RKO (cell line): ENCODE data around the gene CCDC187.

ENCODE experiments used
- DNase-seq: peaks from one replicate; pipeline ENCODE4 v3.0.0-alpha.2; 2016; ENCODE audit warnings: low spot score

Gene CCDC187

DNA sequence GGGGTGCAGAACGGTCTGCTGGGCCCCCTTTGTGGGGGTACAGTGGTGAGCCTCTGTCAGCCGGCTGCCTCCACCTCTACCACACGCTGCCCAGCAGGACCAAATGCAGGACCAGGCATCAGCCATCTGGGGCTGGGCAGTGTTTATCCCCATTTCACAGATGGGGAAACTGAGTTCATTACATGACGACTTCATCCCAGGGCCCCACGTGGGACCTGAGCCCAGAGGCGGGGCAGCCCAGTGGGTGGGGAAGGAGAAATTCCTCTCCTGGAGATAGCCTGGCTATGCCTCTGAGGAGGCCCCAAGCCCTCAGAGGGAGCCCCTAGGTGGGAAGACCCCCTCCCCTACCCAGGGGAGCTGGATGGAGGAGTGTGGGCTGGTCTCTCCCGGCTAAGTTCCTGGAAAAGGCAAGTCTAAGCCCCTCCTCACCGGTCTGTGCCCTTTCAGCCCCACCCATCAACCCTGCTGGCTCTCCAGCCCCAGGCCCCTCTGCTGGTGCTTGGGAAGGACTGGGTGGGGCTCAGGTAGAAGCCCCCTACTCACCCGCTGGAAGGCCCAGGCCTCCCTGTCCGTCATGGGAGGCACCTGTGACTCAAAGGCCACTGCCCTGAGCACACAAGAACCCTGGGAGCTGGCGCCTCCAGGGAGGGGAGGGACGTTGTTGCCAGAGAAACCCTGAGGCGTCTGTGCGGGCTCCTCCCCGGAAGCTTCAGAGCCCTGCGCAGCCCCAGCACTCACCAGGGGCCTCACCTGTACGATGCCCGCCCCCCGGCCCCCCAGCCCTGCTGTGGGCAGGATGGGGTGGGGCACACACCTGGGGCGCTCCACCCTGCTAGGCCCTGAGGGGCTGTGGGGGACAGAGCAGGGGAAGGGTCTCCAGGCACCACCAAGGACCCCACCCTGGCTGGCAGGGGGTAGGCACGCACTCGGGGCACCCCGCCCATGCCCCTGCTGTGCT, 7.4 kb upstream of the CCDC187 start:
- no peak for DNase-seq

DNA sequence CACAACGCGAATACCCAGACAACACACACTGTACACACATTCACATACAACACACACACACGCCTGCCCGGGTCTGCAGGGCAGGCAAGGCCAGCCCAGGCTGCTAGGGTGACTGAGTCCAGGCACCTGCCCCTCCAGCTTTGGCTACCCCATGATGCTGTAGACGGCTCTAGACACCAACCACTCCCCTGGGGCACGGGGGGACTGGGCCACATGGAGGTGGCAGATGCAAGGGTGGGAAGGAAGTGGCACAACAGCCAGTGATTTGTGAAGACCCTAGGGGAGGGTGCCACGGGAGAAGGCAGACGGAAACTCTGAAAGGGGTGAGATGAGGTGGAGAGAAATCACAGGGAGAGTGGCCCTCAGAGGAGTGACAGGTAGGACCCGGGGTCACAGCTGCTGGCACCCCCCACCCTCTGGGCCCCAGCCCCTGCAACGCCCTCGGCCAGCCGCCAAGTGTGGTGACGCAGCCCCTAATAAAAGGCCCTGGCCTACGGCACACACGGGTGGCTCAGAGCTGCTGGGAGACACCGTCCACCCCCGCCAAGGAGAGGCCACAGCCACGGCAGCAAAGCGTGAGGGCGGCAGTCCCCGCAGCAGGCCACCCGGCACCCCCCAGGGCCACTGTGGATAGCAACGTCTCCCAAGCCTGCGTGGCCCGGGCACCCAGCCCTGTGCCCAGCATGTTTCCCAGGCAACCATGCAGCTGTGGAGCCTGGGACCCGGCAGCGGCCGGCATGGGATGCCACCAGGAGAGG, 6.6 kb upstream of the CCDC187 start:
- no peak for DNase-seq

DNA sequence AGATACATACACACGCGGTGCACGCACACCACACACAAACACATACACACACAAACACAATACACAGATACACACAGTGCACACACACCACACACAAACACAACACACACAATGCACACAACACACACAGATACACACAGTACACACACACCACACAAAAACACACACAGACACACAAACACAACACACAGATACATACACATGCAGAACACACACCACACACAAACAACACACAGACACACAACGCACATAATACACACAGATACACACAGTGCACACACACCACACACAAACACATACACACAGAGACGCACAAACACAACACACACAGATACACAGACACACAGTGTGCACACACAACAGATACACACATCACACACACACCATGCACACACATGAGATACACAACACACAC, 5.9 kb upstream of the CCDC187 start:
- no peak for DNase-seq

DNA sequence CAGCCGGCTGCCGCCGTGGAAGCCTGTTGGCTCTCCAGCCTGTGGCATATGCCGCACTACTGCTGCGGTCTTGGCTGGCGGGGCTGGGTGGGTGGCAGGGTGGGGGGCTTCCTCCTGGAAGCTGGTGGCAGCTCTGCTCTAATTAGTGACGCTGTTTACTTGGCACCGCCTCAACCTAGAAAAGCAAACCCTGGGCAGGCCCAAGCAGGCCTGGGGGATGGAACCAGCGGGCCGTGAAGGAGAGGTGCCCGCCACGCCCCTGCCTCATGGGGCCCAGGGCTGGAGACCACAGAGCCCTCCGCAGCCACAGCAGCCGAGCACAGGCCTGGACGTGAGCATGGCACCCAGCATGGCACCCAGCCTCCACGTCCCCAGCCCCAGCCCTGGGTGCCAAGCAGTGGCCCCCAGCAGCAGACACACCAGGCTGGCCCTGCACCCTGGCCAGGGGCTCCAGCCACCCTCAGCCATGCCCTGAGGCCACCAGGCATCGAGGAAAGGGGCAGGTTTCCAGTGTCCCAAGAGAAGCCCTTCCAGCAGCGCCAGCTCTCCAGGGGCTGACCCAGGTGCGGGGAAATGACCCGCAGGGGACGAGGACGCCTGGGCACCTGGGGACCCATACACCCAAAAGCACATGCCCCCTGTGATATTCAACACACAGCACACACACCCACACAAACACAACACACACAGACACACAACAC, 5.4 kb upstream of the CCDC187 start:
- DNase-seq: no peak

DNA sequence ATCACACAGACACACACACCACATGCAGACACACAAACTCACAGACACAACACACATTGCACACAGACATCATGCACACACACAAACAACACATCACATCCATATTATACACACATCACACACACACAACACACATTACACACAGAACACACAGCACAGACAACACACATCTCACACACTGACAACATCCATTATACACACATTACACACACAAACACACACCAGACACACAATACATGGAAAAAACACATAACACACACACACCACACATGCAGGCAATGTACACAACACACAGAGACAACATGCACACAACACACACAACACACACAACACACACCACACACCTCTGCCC, 4.8 kb upstream of the CCDC187 start:
- no peak for DNase-seq

DNA sequence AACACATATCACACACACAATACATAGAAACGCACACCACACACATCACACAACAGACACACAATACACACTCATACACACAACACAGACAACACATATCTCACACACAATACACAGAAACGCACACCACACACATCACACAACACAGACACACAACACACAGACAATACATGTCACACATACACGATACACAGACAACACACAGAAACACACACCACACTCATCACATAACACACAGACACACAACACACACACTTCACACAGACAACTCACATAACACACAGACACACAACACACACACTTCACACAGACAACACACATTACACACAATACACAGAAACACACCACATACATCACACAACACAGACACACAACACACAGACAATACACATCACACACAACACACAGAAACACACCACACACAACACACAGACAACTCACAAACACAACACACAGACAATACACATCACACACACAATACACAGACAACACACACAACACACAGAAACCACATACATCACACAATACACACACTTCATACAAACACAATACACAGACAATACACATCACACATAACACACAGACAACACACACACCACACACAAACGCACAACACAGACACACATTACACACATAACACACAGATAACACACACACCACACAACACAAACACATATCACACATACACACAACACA, 4.3 kb upstream of the CCDC187 start:
- no peak for DNase-seq

DNA sequence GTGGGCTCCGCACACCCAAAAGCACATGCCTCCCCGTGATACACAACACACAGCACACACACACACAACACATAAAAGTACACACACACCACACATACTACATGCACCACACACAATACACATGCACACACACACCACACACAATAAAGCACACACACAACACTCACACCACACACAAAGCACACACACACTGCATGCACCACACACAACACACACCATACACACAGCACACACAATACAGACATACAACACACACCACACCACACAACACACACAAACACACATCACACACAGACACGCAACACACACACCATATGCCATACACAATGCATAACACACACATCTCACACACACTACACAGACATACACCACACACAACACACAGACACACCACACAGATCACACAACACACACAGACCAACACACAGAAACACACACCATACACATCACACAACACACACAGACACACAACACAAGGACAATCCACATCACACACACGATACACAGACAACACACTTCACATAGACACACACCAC, 3.4 kb upstream of the CCDC187 start:
- no peak for DNase-seq

DNA sequence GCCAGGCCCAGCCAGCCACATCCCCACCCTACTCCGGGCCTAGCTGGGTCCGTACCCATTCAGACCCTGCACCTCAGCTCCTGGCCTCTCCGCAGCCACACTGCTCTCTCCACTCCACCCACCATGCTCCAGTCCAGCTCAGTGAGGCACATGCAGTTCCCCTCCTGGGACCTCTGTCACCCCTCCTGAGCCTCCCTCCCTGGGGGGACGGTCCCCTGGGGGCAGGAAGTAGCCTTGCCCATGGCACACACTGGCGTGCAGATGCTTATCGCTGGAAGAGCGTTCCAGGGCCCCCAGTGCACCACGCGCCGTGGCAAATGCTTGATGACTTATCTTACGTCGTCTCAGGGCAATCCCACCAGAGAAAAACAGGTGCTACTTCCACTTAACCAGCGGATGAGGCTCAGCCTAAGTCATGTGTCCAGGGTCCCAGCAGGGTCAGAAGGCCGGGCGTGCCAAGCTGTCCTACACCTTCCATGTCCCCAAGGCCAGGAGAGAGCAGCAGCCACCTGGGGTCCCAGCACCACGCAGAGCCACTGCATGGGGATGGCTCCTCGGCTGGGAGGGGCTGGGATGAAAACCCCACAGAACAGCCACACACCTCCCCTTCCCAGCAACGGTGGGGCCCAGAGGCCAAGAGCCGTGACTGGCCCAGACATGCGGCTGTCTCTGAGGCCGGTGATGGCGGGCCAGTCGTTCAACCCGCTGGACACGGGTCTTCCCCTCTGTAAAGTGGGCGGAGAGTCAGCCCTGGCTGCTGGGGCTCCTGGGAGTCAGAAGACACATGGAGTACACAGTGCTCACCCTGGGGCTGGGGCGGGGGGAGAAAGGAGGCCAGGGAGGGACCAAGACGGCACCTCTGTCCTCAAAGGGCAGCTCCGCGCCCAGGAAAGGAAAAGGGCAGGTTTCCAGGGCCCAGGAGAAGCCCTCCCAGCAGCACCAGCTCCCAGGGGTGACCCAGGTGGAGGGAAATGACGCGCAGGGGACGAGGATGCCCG, 2.6 kb upstream of the CCDC187 start:
- peak; percentile 39 for DNase-seq

DNA sequence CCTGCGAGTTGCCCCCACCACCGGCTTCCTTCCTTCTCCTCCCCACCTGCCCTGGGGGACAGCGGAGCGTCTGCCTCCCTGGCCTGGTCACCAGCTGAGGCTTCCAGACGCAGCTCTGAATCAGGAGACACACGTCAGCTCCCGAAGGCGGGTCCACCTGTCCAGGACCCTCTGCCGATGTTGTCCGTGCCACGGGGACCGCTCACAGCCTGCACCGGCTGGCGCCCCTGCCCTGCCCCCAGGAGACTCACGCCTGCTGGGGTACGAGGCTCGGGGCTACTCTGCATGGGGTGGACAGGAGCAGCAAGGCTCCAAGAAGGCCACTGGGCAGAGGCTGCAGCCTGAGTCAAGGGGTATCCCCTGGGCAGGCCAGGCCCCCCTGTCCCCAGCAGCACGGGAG, 1.9 kb upstream of the CCDC187 start:
- no peak for DNase-seq

DNA sequence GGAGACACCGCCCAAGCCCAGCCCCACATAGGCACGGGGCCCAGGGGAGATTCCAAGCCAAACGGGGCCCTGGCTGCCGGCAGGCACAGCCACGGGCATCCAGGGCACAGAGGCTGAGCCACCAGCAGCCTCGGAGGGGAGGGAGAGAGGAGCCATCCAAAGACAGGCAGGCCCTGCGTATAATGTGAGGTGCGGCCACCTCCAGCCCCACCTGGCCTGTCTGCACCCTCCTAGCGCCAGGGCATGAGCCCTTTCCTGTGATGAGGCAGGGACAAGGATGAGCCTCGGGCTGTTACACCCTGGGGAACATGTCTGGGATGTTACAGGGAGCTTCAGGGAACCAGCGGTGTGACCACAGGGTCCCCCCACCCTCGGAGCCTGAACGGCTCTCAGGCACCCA, 1.1 kb upstream of the CCDC187 start:
- no peak for DNase-seq

DNA sequence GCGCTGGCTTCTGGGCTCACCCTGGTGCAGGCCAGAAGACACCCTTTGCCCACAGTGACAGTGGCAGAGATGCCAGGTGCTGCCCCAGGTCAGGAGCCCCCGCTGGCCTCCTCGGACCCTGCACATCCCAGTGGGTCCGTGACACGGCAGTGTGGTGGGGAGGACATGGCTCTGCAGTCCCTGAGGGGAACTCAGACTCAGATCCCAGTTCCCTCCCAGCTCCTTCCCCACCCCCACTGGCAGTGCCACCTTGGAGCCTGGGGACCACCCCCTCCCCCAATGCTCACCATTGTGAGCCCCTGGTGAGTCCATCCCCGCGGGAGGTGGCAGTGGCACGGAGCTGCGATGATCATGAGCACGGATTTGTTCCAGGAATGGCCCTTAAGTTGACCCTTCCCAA, 562 bp upstream of the CCDC187 start:
- no peak for DNase-seq

DNA sequence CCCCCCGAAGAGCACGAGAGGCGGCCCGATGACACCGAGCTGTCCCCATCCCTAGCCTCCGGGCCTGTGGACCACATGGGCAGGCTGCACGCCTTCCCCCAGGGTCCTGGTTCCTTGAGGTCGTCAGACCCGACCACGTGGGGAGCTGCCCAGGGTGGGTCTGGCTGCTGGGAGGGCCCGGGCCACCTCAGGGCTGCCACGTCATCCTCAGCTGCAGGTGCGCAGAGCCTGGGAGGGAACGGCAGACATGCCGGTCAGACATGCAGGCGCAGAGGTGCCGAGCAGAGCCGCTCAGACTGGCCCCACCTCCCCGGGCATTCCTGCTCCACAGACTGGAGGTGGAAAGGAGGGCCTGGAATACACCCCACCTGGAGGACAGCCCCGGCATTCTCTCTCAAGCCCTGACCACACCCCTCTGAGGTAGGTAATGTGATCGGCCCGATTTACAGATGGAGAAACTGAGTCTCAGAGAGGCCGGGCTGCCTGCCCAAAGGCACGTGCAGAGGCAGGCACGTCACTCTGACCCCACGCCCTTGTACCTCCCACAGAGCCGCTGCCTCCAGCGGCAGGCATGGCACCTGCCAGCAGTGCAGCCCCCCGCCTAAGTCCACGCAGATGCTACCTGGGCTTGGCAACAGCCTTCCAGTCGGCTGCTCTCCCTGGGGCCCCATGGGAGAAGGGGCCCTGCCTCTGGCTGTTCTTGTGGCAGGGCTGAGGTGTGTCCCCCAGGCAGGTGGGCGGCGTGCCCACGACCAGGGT, 649 bp downstream of the CCDC187 start:
- DNase-seq: no peak

DNA sequence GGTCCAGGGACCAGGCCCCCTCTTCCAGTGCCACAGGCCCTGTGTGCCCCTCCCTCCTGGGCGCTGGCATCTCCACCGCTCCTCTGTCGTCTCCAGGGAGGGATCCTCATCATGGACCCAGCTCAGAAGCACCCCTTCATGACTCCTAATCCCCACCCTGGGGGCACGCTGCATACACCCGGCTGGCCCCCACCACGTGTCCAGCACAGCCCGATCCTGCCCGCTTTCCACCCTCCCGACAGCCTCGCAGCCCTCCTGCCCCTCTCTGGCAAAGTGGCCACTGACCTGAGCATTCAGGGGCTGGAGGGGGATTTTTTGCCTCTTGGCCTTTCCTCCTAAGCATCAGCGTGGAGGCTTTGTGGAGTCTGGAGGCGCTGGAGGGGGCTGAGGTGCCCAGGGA, 1.4 kb downstream of the CCDC187 start:
- no peak for DNase-seq

DNA sequence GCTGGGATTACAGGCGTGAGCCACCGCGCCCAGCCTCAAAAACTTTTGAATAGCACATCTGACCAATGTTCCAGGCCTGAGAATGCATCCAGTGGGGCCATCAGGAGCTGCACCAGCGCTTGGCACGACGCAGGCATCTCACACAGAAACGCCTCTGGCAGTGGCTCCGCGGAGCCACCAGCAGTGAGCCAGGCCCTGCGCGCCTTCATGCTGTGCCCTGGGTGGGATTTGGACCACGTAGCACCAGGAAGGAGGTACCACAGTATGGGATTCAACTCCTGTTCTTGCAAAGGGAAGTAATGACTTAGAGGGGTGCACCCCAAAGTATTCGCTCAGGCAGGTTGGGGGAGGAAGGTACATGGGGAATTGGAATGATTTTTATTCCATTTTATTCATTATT, 3.0 kb downstream of the CCDC187 start:
- DNase-seq: no peak

DNA sequence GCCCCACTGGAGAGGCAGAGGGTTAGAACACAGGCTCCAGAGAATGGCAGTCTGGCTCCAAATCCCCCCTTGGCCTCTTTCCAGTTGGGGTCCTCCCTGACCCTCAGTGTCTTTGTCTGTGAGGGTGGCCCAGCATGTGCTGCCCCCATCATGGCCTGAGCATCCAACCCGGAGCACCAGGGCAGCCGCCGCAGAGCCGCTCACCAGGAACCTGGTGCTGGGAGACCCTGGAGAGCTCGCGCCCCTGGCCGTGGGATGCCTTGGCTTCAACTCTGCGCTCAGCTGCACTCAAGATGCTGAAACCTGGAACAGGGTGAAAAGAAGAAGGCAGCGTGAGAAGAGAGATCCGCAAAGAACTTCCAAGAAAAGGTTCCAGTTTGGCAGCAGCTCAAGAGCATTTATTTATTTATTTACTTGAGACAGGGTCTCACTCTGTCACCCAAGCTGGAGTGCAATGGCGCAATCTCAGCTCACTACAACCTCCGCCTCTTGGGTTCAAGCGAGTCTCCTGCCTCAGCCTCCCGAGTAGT, 3.8 kb downstream of the CCDC187 start:
- no peak for DNase-seq

DNA sequence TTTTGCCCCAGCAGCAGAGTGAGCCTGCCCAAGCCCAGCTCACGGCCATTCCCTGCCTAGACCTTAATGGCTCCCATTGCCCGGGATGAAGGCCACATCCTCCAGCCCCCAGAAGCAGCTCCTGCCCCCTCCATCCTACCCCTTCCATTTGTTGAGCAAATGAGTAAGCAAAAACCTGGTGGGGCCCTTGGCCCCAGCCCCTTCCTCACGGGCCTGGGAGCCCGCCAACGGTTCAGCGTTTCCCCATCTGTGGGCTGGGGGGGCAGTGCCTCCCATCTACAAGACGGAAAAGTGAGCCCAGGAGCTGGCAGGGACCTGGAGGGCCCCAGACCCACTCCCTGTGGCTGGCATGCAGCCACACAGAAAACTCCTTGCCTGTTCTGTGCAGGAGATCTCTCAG, 4.4 kb downstream of the CCDC187 start:
- no peak for DNase-seq

DNA sequence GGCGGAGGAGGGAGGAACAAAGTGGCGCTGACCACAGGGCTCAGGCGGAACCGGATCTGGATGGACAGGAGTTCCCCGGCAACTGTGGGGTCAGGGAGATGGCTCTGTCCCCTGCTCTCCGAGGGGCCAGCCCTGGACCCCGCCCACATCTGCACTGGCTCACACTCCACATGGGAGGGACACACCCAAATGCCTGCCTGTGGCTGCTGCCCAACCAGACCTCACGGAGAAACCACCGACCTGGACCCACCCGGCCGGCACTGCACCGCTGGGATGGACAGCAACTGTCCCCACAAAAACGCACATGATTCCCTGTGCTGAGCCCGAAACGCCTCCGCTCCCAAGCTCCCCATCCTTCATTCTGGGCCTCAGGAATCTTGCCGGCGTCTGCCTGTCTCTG, 4.8 kb downstream of the CCDC187 start:
- no peak for DNase-seq

DNA sequence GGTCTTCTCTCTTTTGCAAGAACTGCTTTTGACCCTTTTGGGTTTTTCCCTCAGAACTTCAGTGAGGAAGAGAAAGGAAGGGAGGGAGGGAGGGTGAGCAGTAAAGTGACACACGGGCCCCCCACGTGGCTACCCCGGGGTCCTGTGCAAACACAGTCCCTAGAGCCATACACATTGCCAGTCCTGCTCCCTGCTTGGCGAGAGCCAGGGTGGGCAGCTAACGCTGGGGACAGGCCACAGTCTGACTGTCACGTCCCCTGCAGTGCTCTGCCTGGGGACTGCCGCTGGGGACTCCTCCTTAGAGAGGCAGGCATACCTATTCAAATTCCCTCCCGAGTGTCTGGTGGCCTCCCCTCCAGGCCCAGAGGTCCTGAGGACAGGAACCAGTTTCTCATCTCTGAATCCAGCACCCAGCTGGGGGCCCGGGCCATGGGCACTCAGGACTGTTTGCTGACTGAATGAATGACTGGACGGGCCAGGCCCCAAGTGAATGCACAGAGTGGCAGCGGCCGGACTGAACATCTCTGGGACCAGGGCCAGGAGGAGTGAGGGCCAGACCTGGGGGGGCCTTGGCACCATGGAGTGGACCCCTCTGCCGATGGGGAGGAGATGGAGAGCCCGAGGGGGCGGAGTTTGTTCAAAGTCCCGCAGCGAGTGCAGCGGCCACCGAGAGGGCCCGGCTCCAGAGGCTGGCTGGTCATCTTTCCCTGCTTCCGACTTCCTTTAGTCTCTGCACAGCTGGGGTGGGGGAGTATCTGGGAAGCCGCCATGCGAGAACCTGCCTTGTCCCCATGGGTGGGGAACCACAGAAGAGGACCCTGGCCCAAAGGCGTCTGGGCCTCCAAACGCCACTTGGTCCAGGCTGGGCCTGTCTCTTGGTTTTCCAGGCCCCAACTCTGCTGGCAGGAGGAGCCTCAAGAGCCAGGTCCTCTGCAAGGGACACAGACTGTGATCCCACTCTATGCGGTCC, 5.8 kb downstream of the CCDC187 start:
- DNase-seq: no peak
